ENCODE measurements around the gene KCNIP1.

Gene KCNIP1

DNA sequence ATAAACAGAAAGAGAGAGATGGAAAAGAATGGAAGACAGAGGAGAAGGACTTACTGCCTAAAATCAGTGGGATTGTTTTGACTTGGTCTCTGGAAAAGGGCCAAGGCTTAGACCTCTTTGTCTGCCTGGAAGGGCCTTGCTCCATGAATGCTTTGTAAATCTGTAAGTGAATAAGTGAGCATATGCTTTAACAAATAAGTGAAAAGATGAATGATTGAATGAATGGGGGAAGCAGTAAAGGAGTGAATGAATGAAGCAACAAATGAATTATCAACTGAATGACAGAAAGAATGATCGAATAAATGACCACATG, 5.5 kb downstream of the KCNIP1 start:
- DNase-seq = no peak

DNA sequence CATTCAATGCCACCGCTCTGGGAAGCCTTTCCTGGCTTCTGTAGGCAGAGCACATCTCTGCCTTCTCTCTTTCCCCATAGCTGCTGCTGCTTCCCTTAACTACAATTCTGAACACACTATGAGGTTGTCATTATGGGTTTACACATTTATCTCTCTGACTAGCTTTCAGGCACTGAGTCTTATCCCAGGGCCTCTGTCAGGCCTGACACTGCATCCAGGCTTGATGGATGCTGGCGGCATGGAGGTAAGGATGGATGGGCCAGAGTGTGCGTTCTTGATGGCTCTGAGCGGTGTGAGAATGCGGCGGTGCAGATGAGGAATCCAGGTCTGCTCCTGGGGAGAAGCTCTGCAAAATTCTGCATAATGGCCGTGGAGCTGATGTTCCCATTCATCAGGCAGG, 6.3 kb downstream of the KCNIP1 start:
- no peak for DNase-seq

DNA sequence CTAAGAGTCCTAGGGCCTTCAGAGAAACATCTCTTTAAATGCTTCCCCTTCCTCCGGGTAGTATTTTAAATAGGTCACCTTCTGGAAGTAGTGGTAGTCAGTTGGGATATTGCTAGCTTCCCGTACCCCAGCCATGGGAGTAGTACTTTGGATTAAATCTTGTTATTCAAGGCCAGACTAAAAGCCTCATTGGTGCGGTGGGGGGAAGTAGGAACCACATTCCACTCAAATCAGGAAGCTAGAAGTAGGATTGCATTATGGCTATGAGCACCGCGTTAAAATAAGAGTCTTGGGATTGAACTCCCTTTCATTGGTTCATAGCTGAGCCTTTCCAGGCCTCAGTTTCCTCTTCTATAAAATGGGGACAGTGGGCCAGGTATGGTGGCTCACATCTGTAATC, 6.7 kb downstream of the KCNIP1 start:
- no peak for DNase-seq

DNA sequence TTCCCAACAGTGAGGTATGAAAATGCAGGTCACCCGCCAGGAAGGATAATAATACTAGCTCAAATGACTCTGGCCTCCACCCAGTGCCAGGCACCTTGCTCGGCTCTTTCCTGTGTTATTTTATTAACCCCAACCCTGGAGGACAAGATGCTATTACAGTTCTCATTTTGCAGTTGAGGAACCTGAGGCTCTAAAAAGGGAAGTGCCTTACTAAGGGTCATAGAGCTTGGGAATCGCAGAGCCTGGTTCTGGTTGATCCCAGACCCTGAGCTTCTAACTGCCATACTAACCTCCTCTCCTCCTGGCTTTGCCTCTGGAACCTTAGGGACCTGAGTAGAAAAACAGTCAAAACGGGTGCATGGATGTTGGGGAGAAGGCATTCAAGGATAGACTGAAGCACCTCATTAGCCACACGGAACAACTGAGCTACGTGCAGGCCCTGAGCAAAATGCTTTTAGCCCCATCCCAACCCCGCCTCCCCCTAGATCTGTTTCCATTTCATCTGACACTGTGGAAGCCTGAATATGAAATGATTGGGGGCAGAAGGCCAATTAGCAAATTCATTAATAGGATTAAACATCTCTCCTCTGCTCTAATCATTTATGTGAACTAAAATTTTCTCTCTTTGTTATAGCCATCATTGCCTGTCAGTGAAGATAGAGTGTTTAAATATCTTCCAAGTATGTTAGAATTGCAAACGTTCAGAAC, 7.9 kb downstream of the KCNIP1 start:
- no peak for DNase-seq

DNA sequence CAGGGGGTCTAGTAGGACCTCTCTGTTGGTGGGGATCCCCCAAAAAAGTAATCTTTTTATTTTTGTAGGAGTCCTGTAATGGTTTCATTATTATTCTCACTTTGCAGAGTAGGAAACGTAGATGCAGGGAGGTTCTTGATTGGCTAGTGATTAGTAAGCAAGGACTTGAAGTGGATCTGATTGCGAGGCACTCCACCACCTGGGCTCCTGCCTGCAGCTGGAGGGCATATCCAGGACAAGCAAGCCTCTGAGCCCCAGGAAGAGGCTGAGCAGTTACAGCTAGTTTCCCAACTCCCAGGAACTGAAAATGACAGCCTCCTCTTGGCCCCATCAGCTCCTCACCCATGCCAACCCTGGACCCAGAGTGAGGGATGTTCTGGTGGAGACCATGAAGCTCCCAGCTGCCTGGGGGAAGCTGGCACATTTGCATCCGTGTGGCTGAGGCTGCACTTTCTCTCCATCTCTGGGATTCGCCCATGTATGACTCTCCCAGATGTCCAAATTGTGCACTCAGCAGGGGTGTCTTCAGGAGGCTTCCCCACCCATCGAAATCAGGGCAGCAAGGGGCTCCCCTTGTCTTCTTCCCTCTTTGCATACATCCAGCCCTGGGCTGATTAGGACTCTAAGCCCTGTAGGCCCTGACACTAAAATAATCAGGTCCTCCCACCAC, 10.2 kb downstream of the KCNIP1 start:
- DNase-seq = no peak

DNA sequence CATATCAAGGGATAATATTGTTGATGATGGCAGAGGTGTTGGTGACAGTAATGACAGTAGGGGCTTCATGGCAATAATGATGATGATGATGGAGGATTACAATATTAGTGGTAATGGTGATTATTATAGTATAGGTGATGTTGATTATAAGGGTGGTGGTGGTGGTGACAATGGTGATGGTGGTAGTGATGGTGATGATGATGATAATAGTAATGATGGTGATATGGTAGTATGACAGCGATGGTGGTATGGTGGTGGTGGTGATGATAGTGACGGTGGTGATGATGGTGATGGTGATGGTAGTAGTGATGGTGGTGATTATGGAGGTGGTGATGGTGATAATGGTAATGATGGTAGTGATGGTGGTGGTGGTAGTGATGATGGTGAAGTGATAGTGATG, 13.6 kb downstream of the KCNIP1 start:
- DNase-seq = no peak

DNA sequence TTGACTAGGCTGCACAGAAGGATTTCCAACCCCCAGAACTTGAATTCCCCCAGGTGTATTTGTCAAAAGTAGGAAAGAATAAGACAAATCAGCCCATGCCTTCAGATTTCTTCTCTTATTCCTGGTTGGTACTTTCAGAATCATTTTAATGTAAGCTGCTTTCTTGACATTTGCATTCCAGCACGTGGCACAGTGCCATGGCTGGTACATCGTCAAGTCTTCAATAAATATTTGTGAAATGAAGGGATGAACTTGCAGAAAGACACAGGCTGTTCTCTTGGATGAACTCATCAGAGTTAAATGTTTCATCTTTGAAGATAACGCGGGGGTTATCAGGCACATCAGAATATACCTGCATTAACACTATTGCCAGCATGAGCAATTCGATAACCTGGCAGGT, 14.5 kb downstream of the KCNIP1 start:
- DNase-seq = no peak

DNA sequence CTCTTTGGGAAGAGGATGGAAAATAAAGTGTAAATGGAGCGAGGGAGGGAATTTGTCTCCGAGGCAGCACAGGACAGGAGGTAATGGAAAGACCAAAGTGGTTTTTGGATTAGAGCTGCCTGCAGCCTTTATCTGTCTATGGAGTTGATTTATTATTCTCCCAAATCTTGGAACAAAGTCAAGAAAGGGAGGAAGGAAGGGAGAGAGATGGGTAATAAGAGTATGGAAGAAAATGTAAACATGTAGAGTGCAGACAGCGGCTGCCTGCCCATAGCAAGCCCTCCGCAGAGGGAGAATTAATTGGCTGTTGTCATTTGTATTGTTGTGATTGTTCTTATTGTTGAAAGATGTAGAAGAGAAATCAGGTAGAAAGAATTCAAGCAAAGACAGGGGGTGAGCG, 15.7 kb downstream of the KCNIP1 start:
- no peak for DNase-seq

DNA sequence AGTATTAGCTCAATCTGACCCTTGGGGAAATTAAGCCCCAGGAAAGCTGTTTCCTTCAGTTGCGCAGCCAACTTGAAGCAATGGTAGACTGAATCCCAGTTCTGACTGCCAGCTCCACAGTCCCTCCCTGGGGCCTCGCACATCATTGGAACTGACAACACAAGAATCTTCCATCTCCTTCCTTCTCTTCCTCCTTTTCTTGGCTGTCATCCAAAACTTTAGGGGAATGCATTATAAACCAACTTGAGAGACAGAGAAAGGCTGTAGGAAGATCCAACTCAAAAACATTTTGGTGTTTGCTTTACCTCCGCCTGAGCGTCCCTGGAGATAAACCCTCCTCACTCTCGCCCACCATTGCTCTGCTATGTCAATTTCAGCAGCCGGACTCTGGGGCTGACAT, 16.6 kb downstream of the KCNIP1 start:
- DNase-seq = no peak

DNA sequence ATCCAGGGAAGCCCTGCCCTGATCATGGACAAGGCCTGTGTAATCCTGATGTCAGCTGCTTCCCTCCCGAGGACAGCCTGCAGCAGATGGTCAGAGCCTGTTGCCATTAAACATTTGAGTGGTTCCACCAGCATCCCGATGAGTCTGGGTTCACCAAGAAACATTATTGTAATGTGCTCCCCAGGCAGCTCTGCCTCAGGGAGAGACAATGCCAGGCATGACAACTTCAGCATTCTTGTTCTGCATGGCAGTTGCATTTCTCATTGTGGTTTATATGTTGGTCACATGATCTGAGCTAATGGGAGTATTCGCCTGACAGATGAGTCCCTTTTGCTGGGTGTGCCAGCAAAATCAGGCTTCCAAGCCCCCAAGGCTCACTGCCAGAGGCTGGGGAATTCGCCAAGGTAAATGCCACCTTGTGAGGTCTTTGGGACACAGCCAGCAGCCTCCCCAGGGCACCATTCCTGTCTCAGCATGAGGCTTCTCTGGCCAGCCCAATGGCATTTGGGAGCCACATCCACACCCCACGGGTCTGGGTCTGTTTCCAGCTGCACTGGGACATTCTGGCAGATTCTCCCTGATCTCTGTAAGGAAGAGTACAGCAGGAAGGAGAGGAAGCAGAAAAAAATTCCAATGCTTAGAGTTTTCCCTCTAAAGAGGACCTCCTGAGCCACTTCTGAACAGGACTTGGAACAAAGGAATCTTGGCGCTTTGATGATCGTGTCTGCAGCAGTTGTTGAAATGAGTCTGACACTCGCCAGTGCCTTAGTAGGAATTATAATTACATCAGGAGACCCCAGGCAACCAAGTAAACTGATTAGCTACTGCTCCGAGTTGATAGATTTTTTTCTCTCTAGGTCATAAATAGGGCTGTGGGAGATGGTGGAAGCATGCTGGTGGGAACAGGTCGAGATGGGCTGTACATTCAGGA, 18.7 kb downstream of the KCNIP1 start:
- DNase-seq = no peak

DNA sequence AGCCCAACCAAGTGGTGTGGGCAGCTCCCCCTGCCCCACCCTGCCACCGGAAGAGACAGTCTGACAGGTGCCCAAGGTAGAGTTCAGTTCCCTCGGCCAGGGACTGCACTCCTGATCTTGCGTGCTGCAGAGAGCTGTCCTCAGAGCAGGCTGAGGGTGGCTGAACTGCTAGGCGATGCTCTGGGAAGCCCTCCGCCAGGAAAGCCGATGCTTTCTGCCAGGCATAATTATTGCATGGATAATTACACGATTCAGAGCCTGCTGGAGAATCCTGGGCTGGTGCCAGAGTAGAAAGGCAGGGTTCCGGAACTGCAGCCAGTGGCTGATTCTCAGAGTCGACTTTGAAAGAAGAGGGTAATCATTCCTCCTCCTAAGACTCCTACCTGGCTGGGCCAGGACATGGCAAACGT, 19.3 kb downstream of the KCNIP1 start:
- no peak for DNase-seq

DNA sequence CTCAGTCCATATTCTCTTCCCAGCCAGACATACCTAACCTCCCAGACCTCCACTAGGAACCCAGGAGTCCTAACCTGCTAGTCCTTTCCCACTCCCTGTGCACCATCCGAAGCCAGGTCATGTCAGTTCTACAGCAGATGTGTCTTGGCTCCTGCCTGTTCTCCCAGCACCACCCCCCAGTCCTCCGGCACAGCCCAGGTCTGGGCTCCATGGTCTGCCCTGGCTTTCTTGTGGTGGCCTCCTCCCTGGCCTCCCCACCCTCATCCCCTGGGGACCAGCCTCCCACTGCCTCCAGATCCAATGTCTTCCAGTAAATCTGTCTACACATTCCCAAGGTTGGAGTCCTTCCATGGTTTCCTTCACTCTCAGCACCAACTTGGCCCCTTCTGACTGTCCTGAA, 20.0 kb downstream of the KCNIP1 start:
- no peak for DNase-seq

DNA sequence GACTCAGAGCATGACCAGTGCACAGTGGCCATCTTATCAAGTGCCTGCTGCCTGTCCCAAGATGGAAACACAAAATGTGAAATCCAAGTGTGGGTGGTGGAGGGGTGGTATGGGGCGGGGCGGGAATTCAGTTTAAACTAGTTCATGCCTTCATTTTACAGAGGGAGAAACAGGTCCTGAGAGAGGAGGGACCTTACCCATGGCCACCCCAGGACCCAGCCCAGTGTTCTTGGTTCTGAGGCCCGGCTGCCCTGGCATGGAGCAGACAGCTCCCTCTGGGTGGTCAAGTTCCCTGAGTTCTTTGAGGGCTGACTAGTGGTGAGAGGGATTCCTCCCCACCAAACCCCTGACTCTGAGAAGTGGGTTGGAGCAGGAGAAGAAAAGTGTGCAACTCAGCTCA, 20.8 kb downstream of the KCNIP1 start:
- no peak for DNase-seq

DNA sequence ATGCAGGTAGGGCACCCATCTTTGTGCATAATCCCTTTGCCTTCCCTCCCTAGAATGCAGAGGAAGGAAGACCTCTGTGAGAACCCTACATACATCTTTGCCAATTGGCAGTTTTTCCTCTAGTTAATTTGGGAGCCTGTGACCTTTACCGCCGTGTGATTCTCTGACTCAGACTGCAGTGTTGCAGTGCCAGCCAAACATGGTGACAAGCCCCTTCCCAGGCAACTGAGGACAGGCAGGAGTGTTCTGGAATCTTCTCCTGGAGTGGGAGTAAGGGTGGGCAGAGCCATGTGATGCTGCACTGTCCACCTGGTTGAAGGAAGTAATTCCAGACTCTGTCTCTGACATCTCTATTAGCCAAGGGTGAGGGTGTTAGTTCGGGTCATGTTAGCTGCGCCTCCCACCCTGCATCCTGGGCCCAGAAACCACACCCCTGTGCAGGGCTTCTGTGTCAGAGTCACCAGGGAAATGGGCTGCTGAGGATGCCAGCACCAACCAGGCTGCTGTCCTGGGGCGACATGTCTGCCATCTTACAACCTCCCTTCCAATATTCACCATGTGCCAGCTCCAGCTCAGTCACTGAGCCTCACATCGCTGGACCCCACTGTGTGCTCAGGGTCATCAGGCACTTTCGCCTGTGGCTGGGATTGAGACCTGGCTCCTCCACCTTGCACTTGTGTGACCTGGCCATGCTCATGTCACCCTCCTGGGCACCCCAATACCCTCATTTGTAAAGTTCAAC, 21.8 kb downstream of the KCNIP1 start:
- no peak for DNase-seq

DNA sequence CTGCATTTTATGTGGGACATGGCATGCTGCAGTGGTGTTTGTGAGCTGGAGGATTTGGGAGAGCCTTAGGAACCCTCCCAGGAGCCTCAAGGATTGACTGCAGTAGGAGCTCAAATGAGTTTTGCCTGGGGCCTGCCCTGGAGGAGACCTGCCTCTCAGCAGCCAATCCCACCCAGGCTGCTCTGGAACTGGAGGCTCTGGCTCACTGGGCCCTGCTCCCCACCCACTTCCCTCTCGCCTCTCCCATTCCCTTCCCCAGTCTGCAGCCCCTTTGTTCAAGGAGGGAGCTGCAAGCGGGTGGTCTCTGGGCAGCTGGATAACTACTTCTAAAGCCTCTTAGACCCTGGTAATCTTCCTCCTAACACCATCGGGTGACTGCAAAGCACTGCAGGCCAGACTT, 24.2 kb downstream of the KCNIP1 start:
- DNase-seq = no peak

DNA sequence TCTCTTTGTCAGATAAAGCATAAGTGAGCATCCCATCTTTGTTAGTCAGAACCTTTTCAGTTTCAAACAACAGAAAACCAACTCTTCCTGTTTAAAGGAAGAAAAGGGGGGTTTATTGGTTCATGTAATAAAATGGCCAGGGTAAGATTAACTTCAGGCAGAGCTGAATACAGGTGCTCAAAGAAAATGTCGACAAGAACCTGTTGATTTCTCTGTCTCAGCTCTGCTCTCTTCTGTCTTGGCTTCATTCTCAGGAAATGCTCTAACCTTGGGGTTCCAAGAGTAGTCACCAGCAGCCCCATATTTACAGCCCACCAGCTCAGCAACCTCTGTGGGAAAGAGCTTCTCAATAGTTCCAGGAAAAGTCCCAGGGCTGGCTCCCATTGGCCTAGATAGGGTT, 25.2 kb downstream of the KCNIP1 start:
- DNase-seq = no peak

DNA sequence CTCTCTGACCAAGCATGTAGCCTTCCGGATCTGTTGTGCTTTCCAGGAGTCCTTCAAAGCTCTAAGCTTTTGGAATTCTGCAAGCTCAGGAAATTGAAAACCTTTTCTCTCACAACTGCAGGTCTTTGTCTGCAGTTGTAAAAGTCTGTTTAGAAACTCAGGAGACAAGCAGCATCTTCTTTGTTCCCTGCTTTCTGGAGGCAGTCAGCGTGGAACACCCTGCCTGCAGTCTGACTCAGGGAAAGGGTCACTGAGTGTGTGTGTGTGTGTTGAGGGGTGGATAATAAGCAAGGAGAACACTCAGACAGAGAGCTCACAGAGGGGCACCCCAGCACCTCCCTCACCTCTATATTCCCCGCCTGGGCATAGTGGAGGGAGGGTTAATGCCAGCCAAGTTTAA, 29.1 kb downstream of the KCNIP1 start:
- no peak for DNase-seq

DNA sequence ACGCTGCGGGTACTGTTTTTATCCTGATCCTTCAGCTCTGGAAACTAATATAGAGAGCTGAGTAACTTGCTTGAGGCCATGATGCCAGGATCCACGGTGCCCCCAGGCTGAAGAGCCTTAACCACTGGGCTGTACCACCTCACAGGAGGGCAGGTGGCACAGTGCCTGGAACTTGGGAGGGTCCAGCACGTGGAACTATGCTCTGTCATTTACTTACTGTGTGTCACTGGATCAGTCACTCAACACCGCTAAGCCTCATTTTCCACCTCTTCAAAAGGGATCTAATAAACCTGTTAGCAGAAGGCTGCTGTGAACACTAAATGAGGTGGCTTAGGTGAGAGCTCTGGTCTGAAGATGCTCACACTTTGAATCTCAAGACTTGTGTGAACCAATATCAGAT, 29.6 kb downstream of the KCNIP1 start:
- DNase-seq = no peak

DNA sequence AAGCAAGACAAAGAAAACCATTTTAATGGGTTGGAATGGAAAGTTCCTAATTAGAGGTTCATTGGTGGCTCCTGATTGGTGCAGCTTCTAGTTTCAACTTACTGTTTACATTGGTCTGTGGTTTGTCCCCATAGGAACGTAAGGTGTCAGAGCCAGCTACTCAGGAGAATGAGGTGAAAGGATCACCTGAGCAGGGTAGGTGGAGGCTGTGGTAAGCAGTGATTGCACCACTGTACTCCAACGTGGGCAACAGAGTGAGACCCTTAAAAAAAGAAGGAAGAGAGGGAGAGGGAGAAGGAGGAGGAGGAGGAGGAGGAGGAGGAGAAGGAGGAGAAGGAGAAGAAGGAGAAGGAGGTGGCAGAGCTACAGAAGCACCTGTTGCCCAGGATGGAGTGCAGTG, 30.4 kb downstream of the KCNIP1 start:
- DNase-seq = no peak

DNA sequence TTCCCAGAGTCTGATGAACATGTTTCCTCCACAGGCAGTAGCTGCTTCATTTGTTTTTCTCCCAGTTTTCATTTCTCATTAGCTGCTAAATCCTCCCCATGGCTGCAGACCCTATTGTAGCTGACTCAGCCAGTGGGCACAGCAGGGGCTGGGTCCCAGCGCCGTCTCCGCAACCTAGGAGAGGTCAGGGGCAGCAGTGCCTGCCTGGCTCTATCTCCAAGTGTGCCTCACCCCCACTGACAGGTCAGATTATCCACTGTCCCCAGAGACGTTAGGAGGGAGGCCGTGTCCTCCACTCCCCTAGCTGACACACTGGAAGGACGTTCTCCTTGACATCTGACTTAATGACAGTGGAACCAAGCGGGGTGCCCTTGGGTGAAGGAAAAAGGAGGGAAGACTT, 31.1 kb downstream of the KCNIP1 start:
- DNase-seq = no peak

DNA sequence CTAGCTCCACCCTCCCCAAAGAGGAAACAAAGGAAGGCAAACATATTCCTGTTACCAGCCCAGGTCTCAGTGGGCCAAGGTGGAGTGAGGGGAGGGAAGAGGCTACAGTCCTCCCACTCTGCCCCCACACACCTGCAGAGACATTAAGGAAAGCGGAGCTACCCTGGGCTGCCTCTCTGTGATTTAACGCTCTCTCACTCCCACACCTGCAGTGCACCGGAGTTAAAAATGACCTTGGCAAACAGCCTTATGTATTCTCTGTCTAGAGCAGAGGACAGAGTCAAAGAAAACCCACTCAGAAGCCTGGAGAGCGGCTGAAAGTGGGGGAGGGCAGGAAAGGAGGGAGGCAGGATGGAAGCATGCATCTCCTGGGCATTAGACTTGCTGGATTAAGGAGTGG, 32.7 kb downstream of the KCNIP1 start:
- DNase-seq = no peak

DNA sequence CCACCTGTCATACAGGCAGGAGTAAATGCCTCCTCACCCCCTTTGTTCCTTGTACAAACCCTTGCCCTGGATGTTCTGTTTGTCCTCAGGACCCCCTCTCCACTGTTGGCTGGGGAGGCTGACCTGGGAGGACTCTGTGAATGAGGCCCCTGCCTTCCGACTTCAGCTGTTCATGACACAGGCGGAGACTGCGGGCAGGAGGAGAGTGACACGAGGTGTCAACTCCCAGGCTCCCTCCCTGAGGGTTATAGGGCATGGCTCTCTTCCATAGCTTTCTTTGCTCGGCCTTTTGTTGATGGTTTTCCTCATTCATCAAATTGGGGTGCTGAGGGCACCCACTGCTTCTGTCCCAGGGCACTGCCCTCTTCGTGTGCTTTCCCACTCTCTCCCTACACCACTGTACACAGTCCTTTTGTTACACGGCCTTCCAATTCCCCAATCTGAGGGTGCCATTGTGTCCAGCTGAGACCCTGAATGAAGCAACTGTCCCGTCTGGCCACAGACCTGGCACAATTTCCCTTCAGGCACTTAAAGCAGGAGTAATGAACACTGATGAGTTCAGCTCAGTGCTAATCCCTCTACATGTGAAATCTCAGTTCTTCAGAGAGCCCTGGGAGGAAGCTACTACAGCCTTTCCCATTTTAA, 33.8 kb downstream of the KCNIP1 start:
- no peak for DNase-seq

DNA sequence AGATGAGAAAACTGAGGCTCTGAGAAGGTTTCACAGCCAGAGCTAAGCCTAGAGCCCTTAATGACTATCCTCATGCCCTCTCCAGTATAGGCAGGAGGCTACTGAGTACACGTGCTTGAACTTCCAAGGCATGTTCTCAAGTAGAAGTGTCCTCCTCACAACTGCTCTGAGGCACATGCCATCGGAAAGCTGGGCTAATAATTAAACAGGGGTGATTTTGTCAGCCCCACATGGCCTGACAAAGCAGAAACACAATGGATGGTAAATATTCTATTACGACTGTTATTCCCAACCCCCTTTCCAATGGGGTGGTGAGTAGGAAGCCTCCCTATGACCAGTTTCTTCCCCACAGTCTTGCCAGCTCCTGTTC, 34.3 kb downstream of the KCNIP1 start:
- DNase-seq = no peak
